ENCODE results near the gene GRM1. TPM values are rescaled to one million over a fixed set of nuclear protein-coding genes. Genes with fewer than 3 reads are reported as not detected.

Gene GRM1
- total RNA-seq, 1 experiment from 2014 or later = not detected

- no peak for DNase-seq (ENCODE audit: low spot score)
These were observed 68.7 kb downstream of the GRM1 start for GRCh38 chr6:146097586-146097985.

GRCh38 chr6:146100776-146101175, 71.9 kb downstream of the GRM1 start:
- DNase-seq (ENCODE audit: low spot score) = no peak

GRCh38 chr6:146103416-146104072, 74.7 kb downstream of the GRM1 start:
- DNase-seq (ENCODE audit: low spot score) = no peak

- no peak for DNase-seq (ENCODE audit: low spot score)
These were observed 77.7 kb downstream of the GRM1 start for GRCh38 chr6:146106532-146106931.

GRCh38 chr6:146110990-146111389, 82.1 kb downstream of the GRM1 start:
- no peak for DNase-seq (ENCODE audit: low spot score)

- no peak for DNase-seq (ENCODE audit: low spot score)
These were observed 83.1 kb downstream of the GRM1 start for GRCh38 chr6:146111881-146112450.

GRCh38 chr6:146113084-146113623, 84.3 kb downstream of the GRM1 start:
- DNase-seq (ENCODE audit: low spot score) = no peak

- DNase-seq (ENCODE audit: low spot score) = no peak
These were observed 94.8 kb downstream of the GRM1 start for GRCh38 chr6:146123616-146124015.

- DNase-seq (ENCODE audit: low spot score) = no peak
These were observed 98.8 kb downstream of the GRM1 start for GRCh38 chr6:146127447-146128215.

- DNase-seq (ENCODE audit: low spot score) = no peak
These were observed 105.0 kb downstream of the GRM1 start for GRCh38 chr6:146133866-146134265.

GRCh38 chr6:146135167-146135566, 106.3 kb downstream of the GRM1 start:
- no peak for DNase-seq (ENCODE audit: low spot score)

GRCh38 chr6:146146836-146147235, 118.0 kb downstream of the GRM1 start:
- no peak for DNase-seq (ENCODE audit: low spot score)

- DNase-seq (ENCODE audit: low spot score) = no peak
These were observed 120.9 kb downstream of the GRM1 start for GRCh38 chr6:146149770-146150169.

- DNase-seq (ENCODE audit: low spot score) = no peak
These were observed 124.3 kb downstream of the GRM1 start for GRCh38 chr6:146153040-146153758.

- DNase-seq (ENCODE audit: low spot score) = no peak
These were observed 125.3 kb downstream of the GRM1 start for GRCh38 chr6:146154197-146154596.

- DNase-seq (ENCODE audit: low spot score) = no peak
These were observed 132.8 kb downstream of the GRM1 start for GRCh38 chr6:146161664-146162063.

- DNase-seq (ENCODE audit: low spot score) = no peak
These were observed 141.0 kb downstream of the GRM1 start for GRCh38 chr6:146169872-146170271.

GRCh38 chr6:146177785-146178184, 148.9 kb downstream of the GRM1 start:
- DNase-seq (ENCODE audit: low spot score) = no peak

GRCh38 chr6:146183831-146184230, 155.0 kb downstream of the GRM1 start:
- DNase-seq (ENCODE audit: low spot score) = no peak

GRCh38 chr6:146184701-146185100, 155.8 kb downstream of the GRM1 start:
- DNase-seq (ENCODE audit: low spot score) = no peak

- DNase-seq (ENCODE audit: low spot score) = no peak
These were observed 160.3 kb downstream of the GRM1 start for GRCh38 chr6:146189131-146189530.

- no peak for DNase-seq (ENCODE audit: low spot score)
These were observed 161.7 kb downstream of the GRM1 start for GRCh38 chr6:146190581-146190980.
